HG02642 (cell line): ENCODE results near the gene CCDC57.

Experiments used
- ATAC-seq: cut with Tn5 transposase; IDR thresholded peaks from one replicate; pipeline ENCODE4 v1.9.1; 2021; ENCODE audit warnings: mild to moderate bottlenecking; ENCODE audit not compliant: unreplicated experiment, poor library complexity

The CCDC57 gene

GRCh38 chr17:82236142-82236971 lies 23.7 kb upstream of the CCDC57 start:
- ATAC-seq: no peak

GRCh38 chr17:82235775-82236141 lies 23.1 kb upstream of the CCDC57 start:
- no peak for ATAC-seq

- no peak for ATAC-seq
These were observed 22.6 kb upstream of the CCDC57 start for GRCh38 chr17:82235056-82235774.

GRCh38 chr17:82234211-82235055 lies 21.8 kb upstream of the CCDC57 start:
- no peak for ATAC-seq

GRCh38 chr17:82232876-82233785 lies 20.5 kb upstream of the CCDC57 start:
- no peak for ATAC-seq

GRCh38 chr17:82232322-82232820 lies 19.7 kb upstream of the CCDC57 start:
- ATAC-seq: no peak

GRCh38 chr17:82231562-82232321 lies 19.1 kb upstream of the CCDC57 start:
- ATAC-seq: no peak

- ATAC-seq: peak; percentile 12
These were observed 18.6 kb upstream of the CCDC57 start for GRCh38 chr17:82231312-82231561.

GRCh38 chr17:82230609-82231311 lies 18.1 kb upstream of the CCDC57 start:
- ATAC-seq: peak; percentile 41

GRCh38 chr17:82229698-82230608 lies 17.3 kb upstream of the CCDC57 start:
- ATAC-seq: no peak

GRCh38 chr17:82228842-82229697 lies 16.4 kb upstream of the CCDC57 start, which contains the start of gene SLC16A3:
SLC16A3 (plus strand) TSS chr17:82229042; CDS start chr17:82236009, 6,967 bp downstream.
- peak; percentile 40 for ATAC-seq

GRCh38 chr17:82228278-82228841 lies 15.7 kb upstream of the CCDC57 start:
- ATAC-seq: peak; percentile 27

GRCh38 chr17:82227629-82228277 lies 15.1 kb upstream of the CCDC57 start:
- ATAC-seq: no peak

GRCh38 chr17:82226809-82227628 lies 14.4 kb upstream of the CCDC57 start:
- no peak for ATAC-seq
